ENCODE data around the gene PLCH1. TPM values are rescaled to one million over a fixed set of nuclear protein-coding genes. Genes with fewer than 3 reads are reported as not detected.

The PLCH1 gene
- total RNA-seq, 2 donors from 2014 or later: 12.0 to 12.4 TPM

- Histone ChIP-seq H3K9me3 (ENCODE audit: control insufficient read depth, low read length) (no peaks in the 10 kb centered on the region), H3K4me3 (ENCODE audit: low read length) (no peak overlapping the region), H3K9ac (ENCODE audit: extremely low read depth, low read length, poor library complexity, severe bottlenecking) (no peak overlapping the region), H3K4me1 (ENCODE audit: control insufficient read depth, insufficient read depth, low read length) (no peaks in the 10 kb centered on the region), H3K36me3 (ENCODE audit: control insufficient read depth, insufficient read depth, low read length) (no peaks in the 10 kb centered on the region), H3K27me3 (ENCODE audit: control insufficient read depth, insufficient read depth, low read length, poor library complexity, severe bottlenecking) (no peaks in the 10 kb centered on the region), H3K27ac (ENCODE audit: low read depth, low read length) (no peak overlapping the region)
- peak; percentile 35 for DNase-seq
- Mint-ChIP-seq H3K4me1 (peaks cover 2% of the 10 kb centered on the region), H3K27me3 (ENCODE audit: insufficient read depth) (no peaks in the 10 kb centered on the region), H3K27ac (no peak overlapping the region), H3K9me3 (peaks cover 9% of the 10 kb centered on the region), H3K36me3 (ENCODE audit: low read depth) (peaks cover 12% of the 10 kb centered on the region), H3K4me3 (no peak overlapping the region)
- WGBS, 2 experiments (ENCODE audit: insufficient coverage in 1 of 2, insufficient read length in 1 of 2): 75 to 93% methylated on average over 2 to 5 of the region's 5 CpGs
- no peak for TF ChIP-seq CTCF (conservative IDR thresholded peaks at IDR 0.05)
Observed at GRCh38 chr3:155525324-155525833, 219.5 kb downstream of the PLCH1 start.

GRCh38 chr3:155520463-155520862 lies 224.4 kb downstream of the PLCH1 start:
- H3K4me1 Mint-ChIP-seq: peaks cover under 1% of the 10 kb centered on the region
- no peak for DNase-seq
- H3K36me3 Mint-ChIP-seq (ENCODE audit: low read depth): peaks cover 15% of the 10 kb centered on the region
- 95 to 100% methylated on average over 2 of the region's 2 CpGs for WGBS, 2 experiments (ENCODE audit: insufficient coverage in 1 of 2, insufficient read length in 1 of 2)
- Histone ChIP-seq H3K4me3 (ENCODE audit: low read length) (no peak overlapping the region), H3K27me3 (ENCODE audit: control insufficient read depth, insufficient read depth, low read length, poor library complexity, severe bottlenecking) (no peaks in the 10 kb centered on the region), H3K27ac (ENCODE audit: low read depth, low read length) (no peak overlapping the region), H3K9me3 (ENCODE audit: control insufficient read depth, low read length) (no peaks in the 10 kb centered on the region), H3K36me3 (ENCODE audit: control insufficient read depth, insufficient read depth, low read length) (no peaks in the 10 kb centered on the region), H3K9ac (ENCODE audit: extremely low read depth, low read length, poor library complexity, severe bottlenecking) (no peak overlapping the region), H3K4me1 (ENCODE audit: control insufficient read depth, insufficient read depth, low read length) (no peaks in the 10 kb centered on the region)
- no peaks in the 10 kb centered on the region for H3K27me3 Mint-ChIP-seq (ENCODE audit: insufficient read depth)
- no peak for TF ChIP-seq CTCF (conservative IDR thresholded peaks at IDR 0.05)
- no peak overlapping the region for H3K27ac Mint-ChIP-seq
- H3K9me3 Mint-ChIP-seq: peaks cover 7% of the 10 kb centered on the region
- no peak overlapping the region for H3K4me3 Mint-ChIP-seq

DNA sequence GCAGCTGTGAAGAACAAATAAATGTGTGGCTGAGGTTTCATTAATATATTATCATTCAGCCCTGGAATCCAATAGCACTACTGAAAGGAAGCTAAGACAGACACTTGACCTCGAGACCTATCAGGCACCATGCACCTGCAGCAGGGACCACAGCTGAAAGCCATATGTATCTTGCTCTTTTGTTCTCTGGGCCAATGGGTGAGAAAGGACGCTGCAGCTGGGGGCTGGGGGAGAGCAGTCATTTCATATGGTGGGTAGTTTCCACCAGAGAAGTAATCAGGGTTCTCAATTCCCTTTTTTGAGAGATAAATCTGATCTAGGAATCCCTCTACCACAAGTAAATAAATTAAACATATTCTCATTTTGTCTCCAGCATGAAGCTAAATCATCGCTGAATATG lies 225.8 kb downstream of the PLCH1 start:
- H3K27ac Mint-ChIP-seq: no peak overlapping the region
- Histone ChIP-seq H3K9ac (ENCODE audit: extremely low read depth, low read length, poor library complexity, severe bottlenecking) (no peak overlapping the region), H3K27me3 (ENCODE audit: control insufficient read depth, insufficient read depth, low read length, poor library complexity, severe bottlenecking) (no peaks in the 10 kb centered on the region), H3K4me1 (ENCODE audit: control insufficient read depth, insufficient read depth, low read length) (no peaks in the 10 kb centered on the region), H3K9me3 (ENCODE audit: control insufficient read depth, low read length) (no peaks in the 10 kb centered on the region), H3K36me3 (ENCODE audit: control insufficient read depth, insufficient read depth, low read length) (no peaks in the 10 kb centered on the region), H3K4me3 (ENCODE audit: low read length) (no peak overlapping the region), H3K27ac (ENCODE audit: low read depth, low read length) (peak overlapping the region; percentile 39)
- H3K36me3 Mint-ChIP-seq (ENCODE audit: low read depth): peaks cover 13% of the 10 kb centered on the region
- WGBS, 2 experiments (ENCODE audit: insufficient coverage in 1 of 2, insufficient read length in 1 of 2): 84 to 100% methylated on average over 1 to 3 of the region's 3 CpGs
- H3K27me3 Mint-ChIP-seq (ENCODE audit: insufficient read depth): no peaks in the 10 kb centered on the region
- no peaks in the 10 kb centered on the region for H3K4me1 Mint-ChIP-seq
- peak; percentile 21 for DNase-seq
- H3K9me3 Mint-ChIP-seq: peaks cover 3% of the 10 kb centered on the region
- no peak for TF ChIP-seq CTCF (conservative IDR thresholded peaks at IDR 0.05)
- H3K4me3 Mint-ChIP-seq: no peak overlapping the region
